ENCODE results near the gene RFX4.

Gene RFX4

GRCh38 chr12:106739318-106739717 is 156.5 kb downstream of the RFX4 start:
- no peak for DNase-seq

DNA sequence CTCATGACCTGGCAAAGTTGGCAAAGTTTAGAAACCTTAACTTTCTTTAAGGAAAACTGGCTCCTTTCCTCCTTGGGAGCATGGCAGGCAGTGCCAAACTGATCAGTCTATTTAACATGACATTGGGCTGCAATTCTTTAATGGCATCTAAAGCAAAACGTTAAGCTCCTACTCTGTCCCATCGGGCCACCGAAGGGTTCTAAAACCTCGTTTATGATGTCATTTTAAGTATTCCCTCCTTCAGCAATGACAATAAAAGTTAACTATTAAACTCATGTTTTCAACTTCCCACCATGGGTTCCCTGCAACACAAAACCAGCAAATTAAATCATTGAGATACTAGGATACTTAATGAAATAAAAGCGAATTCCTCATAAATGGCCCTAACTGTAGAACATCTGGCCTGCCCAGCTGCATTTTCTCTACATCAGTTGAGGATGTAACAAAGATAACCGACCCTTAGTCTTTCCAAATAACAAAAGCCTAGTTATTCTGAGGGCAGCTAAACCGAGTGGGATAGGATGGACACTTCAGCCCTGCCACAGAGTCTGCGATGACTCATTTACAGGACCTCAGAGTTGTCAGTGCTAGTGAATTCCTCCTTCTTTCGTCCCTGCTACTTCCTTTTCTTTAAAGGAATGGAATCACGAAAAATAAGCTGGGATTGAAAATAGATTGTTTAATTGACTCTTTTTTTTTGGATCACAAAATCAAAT is 157.2 kb downstream of the RFX4 start:
- no peak for DNase-seq

- no peak for DNase-seq
Measured at GRCh38 chr12:106740818-106741217, 158.0 kb downstream of the RFX4 start.

GRCh38 chr12:106741247-106741646 is 158.4 kb downstream of the RFX4 start:
- DNase-seq: no peak

- no peak for DNase-seq
Measured at GRCh38 chr12:106743270-106743988, 160.6 kb downstream of the RFX4 start.

GRCh38 chr12:106744600-106744999 is 161.8 kb downstream of the RFX4 start:
- no peak for DNase-seq

GRCh38 chr12:106745181-106745745 is 162.5 kb downstream of the RFX4 start:
- DNase-seq: no peak

- DNase-seq: no peak
Measured at GRCh38 chr12:106747973-106748436, 165.2 kb downstream of the RFX4 start.

DNA sequence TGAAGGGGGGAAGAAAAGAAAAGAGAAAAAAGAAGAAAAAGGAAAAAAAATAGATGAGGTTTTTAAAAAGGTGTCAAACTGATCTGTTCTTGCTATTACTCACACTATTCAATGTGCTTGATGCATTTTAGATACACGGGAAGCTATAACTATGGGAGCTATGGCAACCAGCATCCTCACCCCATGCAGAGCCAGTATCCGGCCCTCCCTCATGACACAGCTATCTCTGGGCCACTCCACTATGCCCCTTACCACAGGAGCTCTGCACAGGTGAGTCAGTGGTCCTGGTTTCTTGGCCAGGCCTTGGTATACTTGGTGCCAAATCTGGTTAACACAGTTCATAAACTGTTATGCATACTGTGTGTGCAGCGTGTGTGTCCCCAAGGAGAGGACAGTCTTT is 167.7 kb downstream of the RFX4 start:
- no peak for DNase-seq

GRCh38 chr12:106753526-106753925 is 170.7 kb downstream of the RFX4 start:
- no peak for DNase-seq

- DNase-seq: no peak
Measured at GRCh38 chr12:106754331-106754730, 171.5 kb downstream of the RFX4 start.

DNA sequence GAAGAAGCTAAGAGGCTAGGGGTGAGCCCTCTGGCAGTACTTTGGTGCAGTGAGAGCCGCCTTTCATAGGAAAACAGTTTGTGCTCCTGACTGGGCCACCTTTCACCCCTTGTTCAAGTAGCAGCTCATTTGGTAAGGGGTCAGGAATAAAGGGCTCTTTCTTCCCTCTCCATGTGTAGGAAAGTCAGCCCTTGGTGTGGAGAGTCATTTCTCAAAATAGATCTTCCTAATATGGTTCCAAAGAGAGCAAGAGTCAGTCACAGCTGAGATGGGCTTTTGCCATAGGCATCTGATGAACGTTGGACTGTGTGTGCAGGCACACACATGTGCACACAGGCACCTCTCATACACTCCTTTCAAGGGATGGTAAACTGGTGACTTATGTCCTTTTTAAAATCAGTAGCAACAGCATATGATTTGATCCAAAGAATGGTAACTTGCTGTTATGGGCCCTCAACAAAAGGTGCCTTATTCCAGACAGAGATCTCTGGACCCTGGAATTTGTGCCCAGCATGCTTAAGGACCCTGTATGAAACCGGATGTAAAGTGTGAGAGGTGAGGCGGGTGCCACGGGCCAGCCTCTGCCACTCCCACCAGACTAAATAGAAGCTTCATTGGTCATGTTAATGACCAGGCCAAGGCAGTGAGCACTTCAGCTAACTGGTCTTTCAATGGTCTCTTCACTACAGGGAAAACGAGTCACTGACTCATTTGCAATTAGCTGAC is 175.0 kb downstream of the RFX4 start:
- DNase-seq: no peak

DNA sequence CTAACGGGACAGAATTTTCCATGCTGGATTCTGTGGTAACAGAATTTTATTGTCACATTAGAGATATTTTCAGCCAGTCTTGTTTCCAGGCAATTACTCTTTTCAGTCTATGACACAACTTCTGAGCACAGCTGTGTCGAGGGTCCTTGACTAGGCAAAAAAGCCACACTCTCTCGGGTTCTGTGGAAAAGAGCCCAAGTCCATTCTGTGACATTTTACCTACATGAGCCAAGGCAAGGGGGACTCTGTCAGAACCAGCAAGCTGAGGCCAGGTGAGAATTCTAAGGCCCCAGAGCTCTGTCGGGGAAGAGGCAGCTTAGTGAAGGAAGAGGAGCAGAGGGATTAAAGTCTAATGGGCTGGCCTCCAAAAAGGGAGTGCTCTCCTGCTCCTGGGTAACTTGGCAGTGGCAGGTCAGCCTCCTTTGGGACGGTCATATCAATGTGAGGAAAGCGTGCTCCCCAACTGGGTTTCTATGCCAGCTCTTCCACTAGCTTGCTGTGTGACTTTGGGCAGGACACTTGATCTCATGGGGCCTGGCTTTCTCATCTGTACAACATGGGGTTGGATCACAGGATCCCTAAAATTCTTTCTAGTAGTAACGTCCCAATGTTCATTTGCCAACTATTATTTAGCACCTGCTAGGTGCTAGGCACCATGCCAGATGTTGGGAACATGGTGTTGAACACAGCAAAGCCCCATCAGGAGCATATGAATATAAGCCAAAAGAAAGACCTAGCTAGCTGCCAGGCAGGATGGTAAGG is 175.7 kb downstream of the RFX4 start:
- DNase-seq: no peak

DNA sequence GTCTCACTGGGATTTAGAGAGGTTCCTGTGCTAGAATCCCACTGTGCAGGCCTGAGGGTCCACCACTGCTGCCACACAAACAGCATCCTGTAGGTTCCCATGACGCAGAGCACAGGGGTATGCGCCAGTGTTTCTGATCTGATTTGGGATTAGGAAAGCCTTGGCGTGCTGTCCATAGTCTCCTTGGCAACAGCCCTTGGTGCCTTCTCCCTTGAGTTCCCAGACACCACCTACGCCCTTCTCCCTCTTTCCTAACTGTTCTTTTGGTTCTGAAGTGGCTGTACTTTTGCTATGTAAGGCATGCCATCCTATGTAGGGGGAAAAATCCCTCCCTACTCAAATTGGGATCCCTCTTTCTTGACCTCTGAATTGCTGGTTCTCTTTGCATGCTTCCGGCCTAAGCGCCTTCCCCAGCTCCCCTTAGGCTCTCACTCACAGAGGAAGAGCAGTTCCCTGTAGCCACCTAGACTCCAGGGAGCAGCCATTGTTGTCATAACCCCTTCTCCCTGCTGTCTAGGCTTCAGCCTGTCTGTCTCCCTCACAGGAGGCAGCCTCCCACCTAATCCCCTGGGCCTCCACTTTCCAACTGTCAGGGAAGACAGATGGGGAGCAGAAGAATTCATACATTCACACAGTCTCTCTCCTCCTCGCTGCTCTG is 176.9 kb downstream of the RFX4 start:
- no peak for DNase-seq

- DNase-seq: peak; percentile 43
Measured at GRCh38 chr12:106760184-106760531, 177.4 kb downstream of the RFX4 start.

GRCh38 chr12:106764220-106764619 is 181.4 kb downstream of the RFX4 start:
- no peak for DNase-seq

GRCh38 chr12:106764738-106765137 is 181.9 kb downstream of the RFX4 start:
- DNase-seq: no peak

GRCh38 chr12:106766393-106766826 is 183.6 kb downstream of the RFX4 start:
- no peak for DNase-seq

DNA sequence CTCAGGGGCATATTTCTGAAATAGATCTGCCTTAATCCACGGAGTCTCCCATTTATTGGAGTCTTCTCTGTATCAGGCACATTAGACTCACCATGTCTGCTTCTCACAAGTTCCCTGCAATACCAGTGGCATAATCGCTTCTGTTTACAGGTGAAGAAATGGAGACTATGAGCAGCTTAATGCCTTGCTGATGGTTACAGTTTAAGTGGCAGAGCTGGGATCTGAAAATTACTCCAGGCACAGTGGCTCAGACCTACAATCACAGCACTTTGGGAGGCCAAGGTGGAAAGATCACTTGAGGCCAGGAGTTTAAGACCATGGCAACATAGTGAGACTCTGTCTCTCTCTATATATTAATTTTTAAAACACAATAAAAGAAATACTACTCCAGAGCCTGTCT is 184.4 kb downstream of the RFX4 start:
- no peak for DNase-seq

DNA sequence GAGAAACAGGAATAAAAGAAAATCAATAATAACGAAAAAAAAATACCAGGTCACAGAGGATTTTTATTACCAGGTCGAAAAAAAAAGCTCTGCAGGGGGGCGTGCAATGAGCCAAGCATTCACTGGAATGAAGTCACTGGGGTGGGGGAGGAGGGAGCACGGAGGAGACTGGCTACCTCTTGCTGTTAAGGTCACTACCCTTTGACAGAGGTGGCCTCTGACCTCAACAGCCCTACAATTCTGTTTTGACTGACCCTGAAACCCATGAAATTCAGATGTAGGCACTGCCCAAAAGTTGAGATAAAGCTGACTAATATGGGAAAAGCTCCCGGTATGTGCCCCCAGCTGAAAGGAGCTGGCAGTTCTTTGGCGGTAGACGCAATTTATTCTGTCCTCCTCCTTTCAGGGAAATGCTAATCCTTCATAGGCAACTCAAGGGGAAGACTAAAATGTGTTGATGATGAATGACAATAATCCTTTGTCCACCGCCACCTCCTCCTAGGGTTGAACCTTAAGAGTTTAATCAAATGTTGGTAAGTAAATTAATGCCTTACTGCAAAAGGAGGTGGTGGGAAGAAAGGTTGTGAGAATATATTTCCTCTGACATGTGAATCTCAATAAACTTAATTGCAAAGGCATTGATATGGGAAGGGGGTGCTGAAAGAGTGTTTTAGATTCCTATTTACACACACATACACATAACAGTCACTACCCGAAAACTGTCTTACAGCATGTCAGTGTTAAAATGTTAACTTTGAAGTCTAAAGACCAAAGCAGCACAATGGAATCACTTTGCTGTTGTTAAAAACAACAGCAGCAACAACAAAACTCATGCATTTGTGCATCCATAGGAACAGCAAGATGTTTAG is 185.4 kb downstream of the RFX4 start:
- no peak for DNase-seq

DNA sequence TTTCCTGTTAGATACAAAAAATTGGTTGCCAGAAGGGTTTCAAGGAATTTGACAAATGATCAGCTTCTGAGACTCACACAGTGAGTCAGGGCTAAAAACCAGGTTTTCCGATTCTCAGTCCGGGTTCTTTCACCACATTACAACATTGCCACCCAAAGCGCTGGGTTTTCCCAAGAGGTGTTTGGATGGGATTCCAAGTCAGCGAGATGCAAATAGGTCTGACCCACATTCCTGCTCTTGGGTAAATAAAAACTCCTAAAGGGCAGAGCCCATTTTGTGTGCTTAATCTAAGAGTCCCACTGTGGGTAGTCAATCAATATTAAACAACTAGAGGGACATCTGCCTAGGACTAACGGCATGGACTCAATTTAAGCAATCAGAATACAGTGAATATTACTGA is 186.3 kb downstream of the RFX4 start:
- DNase-seq: no peak

Measured in NCI-H2107 (cell line).